Neural progenitor cell (in vitro differentiated cells): ENCODE data around the gene ZNF397.

Source experiments
- EZH2 ChIP-seq: fragments of 200-600 bp; sonication (generic); IDR thresholded peaks from 2 replicates; pipeline ENCODE4 v1.6.1; 2017; ENCODE audit warnings: antibody characterized with exemption, mild to moderate bottlenecking, moderate library complexity
- TF ChIP-seq, protein P1 (sequence below): fragments of 200-600 bp; sonication (generic); IDR thresholded peaks from 2 replicates; pipeline ENCODE4 v1.5.1; 2017; ENCODE audit warnings: antibody characterized with exemption, mild to moderate bottlenecking

DNA sequence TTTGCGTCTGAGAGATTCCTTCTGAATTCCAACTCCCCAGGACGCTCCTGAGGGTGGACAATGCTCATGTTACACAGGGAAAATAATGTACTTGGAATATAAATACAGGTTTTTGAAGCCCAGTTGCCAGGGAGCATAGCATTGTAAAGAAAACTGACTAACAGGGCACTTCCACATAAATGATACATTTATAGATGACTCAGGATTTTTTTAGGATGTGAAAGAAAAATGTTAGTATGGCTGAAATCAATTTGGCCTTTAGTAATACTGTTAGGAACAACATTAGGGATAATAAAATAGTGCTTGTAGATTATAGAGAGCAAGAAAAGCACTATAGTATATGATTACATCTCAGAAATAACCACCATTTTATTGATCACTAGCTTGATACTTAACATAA, 23.6 kb downstream of the ZNF397 start:
- TF ChIP-seq, protein P1, sequence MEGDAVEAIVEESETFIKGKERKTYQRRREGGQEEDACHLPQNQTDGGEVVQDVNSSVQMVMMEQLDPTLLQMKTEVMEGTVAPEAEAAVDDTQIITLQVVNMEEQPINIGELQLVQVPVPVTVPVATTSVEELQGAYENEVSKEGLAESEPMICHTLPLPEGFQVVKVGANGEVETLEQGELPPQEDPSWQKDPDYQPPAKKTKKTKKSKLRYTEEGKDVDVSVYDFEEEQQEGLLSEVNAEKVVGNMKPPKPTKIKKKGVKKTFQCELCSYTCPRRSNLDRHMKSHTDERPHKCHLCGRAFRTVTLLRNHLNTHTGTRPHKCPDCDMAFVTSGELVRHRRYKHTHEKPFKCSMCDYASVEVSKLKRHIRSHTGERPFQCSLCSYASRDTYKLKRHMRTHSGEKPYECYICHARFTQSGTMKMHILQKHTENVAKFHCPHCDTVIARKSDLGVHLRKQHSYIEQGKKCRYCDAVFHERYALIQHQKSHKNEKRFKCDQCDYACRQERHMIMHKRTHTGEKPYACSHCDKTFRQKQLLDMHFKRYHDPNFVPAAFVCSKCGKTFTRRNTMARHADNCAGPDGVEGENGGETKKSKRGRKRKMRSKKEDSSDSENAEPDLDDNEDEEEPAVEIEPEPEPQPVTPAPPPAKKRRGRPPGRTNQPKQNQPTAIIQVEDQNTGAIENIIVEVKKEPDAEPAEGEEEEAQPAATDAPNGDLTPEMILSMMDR: no peak
- TF ChIP-seq EZH2: no peak
